ENCODE results near the gene KRTAP10-9.

DNA sequence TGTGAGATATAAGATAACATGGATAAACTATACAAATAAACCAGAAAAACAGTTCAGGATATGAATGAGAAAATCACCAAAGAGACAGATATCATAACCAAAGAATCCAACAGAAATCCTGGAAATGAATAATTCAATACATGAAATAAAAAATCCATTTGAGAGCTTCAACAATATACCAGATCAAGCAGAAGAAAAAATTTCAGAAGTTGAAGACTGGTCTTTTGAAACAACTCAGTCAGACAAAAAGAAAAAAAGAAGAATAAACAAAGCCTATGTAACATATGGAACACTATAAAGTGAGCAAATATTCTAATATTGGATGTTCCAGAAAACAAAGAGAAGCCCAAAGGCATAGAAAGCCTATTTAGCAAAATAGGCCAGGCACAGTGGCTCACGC lies 45.0 kb downstream of the KRTAP10-9 start:
- TF ChIP-seq CTCF (IDR thresholded peaks at IDR 0.05) (no peak), POLR2A (IDR thresholded peaks at IDR 0.05) (no peak)
